ENCODE data around the gene SNX21.
A peak's percentile ranks its signal among the peaks of the same experiment; 100 is the strongest.
"Not testable (repeated sequence)": the region's sequence is repeated elsewhere in the genome, so short reads cannot be mapped to it uniquely, and the experiment has no call there.

Gene SNX21

GRCh38 chr20:45850926-45851325 lies 17.3 kb downstream of the SNX21 start:
- DNase-seq: no peak

DNA sequence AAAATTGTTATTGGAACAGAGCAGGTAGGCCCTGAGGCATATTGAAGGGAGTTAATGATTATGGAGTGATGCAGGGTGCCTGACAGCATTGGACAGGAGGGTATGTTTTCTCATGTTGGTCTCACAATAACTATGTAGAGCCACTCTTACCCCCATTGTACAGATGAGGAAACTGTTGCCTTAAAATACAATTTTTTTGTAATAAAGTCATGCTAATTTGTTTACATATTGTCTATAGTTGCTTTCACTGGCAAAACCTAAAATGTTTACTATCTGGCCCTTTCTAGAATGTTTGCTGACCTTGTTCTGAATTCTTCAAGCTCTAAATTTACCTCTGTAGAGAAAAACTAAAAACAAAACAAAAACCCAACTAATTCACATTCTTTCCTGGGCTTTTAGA lies 17.9 kb downstream of the SNX21 start:
- no peak for DNase-seq

DNA sequence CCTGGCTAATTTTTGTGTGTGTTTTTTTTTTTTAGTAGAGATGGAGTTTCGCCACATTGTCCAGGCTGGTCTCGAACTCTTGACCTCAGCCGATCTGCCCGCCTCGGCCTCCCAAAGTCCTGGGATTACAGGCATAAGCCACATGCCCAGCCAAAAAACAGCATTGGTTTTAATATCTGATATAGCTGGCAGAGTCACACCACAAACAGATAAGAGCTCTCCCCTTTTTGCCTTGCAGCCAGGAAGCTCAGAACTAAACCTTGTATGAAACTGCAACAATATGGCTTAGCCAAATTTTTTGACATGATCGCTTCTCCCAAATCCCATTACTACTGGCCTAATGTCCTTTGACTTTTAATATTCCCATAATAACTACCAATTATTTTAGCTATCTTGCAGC lies 18.7 kb downstream of the SNX21 start:
- DNase-seq: no peak

DNA sequence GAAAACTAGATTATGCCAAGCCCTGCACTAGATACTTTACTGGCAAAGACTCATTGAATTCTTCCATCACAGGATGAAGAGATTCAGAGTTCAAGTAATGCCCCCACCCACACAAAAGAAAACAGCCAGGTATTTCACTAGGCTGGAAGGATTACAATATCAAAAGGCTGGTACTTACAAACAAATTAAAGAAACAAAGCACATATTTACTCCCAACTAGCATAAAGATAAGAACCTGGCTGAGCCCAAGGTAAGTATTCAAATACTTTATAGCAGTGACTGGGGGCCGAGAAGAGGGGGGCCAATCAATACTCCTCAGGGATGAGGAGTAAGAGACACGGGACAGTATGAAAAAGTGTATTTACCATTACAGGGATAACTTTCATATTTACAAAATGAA lies 19.9 kb downstream of the SNX21 start:
- no peak for DNase-seq

DNA sequence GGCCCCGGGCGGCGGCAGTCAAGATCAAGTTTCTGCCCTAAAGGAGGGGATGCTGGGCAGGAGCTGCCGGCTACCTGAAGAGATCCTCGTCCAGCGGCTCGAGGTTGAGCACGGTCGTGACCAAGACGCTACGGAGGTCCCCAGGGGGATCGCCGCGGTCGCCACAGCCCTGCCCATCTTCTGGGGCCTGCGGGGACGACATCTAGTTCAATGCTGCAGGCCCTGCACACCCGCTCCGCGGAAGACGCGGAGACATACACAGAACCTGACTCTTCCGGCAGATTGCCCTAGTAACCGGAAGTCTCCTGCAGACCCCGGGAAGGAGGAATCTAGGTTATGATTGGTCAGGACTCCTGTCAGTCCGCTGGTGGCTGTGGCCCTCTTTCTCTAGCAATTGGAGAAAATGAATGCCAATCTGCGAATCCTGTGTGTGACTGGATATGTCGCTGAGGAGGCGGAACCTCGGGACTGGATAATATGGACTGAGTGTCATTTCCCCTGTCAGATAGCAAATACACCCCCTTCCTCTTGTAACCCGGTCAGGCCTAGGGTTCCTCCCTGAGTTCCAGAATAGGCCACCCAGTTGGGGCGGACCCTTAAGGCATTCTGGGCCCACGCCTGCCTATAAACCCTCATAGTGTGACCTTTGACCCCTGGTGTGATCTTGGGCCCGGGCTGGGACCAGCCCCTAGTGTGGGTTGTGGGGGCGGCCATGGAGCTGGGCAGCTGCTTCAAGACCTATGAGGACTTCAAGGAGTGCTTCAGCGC lies 23.7 kb downstream of the SNX21 start, which contains the start of the genes ACOT8 and ZSWIM3:
ACOT8 (minus strand) TSS at position 279 of the 768 bp plus-strand sequence; CDS start at position 202, 77 bp downstream.
ZSWIM3 (plus strand) TSS at position 501 of the 768 bp plus-strand sequence; CDS start at position 713, 212 bp downstream.
- peak; percentile 98 for DNase-seq

GRCh38 chr20:45857882-45858216 lies 24.2 kb downstream of the SNX21 start:
- no peak for DNase-seq

DNA sequence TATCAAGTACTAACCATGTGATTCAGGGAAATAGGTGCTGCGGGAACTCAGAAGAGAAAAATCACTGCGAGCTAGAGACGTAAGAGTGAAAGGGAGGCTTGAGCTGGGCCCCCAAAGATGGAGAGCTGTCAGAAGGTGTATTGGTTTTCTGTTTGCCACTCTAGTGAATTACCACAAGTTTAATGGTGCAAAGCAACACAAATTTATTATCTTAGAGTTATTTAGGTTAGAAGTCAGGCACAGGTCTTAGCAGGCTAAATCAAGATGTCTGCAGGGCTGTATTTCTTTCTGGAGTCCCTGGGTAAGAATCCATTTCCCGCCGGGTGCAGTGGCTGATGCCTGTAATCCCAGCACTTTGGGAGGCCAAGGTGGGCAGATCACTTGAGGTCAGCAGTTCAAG lies 26.3 kb downstream of the SNX21 start:
- no peak for DNase-seq

DNA sequence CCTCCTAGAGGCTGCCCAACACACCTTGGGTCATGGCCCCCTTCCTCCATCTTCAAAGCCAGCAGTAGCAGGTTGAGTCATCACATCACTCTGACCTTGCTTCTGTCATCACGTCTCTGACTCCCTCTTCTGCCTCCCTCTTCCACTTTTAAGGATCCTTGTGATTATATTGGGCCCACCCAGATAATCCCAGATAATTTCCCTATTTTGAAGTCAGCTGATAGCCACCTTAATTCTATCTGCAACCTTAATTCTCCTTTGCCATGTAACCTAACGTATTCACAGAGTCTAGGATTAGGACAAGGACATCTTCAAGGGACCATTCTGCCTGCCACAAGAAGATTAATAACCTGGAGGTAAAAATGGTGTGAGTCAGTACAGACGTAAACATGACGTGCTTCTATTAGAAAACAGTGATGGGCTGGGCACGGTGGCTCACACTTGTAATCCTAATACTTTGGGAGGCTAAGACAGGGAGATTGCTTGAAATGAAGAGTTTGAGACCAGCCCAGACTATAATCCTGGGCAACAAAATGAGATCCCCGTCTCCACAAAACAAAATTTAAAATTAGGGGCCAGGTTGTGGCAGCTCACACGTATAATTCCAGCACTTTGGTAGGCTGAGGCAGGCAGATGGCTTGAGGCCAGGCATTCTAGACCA lies 27.1 kb downstream of the SNX21 start:
- no peak for DNase-seq

GRCh38 chr20:45861221-45862075 lies 27.8 kb downstream of the SNX21 start:
- no peak for DNase-seq

GRCh38 chr20:45863543-45864470 lies 30.2 kb downstream of the SNX21 start:
- no peak for DNase-seq

- DNase-seq: no peak
These were observed 32.9 kb downstream of the SNX21 start for GRCh38 chr20:45866454-45866853.

DNA sequence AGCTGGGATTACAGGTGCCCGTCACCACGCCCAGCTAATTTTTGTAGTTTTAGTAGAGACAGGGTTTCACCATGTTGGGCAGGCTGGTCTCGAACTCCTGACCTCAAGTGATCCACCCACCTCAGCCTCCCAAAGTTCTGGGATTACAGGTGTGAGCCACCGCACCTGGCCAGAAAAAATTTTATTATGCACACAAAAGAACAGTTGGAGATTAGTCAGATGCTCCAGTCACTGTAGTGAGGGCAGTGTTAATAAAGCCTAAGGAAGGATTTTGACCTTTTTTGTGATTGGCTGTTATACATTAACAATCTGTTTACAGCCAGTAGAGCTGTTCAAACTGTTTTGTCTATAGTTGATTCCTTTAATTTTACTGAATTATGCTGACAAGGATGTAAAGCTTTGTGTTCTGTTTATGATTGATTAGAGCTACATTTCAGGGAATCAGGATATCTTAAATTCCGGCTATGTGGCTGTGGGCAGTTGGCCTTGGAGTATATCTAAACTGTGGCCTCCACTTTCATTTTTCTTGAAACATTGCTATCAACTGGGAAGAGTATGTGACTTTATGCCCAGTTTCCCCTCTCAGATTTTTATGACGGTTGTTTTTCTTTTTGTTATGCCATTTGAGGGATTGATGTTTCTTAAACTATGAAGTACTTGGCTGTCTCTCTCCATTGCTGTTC lies 33.7 kb downstream of the SNX21 start:
- no peak for DNase-seq

DNA sequence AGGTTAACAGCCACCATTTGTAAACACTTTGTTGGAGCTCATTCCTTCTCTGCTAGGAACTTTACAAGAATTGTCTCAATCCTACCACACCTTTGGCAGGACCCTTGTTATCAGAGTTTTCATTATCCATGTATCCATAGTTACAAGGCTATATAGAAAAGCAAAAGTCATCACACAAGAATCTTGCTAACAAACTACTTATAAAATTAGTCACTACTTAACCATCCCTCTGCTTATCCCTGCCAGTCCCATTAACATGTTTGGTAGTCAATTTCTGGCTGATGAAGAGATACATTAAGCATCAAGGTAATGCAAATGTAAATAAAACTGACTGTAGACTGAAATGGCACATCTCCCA lies 34.2 kb downstream of the SNX21 start:
- no peak for DNase-seq

GRCh38 chr20:45872626-45873025 lies 39.0 kb downstream of the SNX21 start:
- no peak for DNase-seq

DNA sequence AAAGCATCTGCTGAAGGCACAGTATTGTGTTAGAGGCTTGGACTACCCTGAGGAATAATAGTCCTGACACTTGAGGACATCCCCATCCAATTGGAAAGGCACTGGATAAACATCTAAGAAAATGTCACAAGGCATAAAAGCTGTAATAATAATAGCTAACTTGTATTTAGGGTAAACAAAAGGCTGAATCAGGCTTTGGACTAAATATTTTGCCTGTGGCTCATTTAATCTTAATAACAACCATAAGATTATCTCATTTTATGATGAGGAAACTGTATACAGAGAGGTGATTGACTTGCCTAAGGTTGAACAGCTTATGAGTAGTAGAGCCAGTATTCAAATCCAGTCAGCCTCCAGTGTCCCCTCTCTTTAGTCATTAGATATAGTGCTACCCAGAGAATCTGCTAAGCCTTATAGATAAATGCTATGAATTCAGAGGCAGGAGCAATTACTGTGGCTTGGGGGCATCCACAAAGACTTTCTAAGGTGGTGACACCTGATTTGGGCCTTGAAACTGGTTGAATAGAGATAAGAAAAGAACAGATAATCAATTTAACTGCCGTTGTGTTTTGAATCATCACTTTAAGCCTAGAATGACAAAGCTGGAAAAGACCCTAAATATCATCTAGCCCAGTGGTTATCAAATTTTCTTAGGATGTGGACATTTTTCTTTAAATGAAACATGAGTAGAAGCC lies 40.0 kb downstream of the SNX21 start:
- DNase-seq: no peak

DNA sequence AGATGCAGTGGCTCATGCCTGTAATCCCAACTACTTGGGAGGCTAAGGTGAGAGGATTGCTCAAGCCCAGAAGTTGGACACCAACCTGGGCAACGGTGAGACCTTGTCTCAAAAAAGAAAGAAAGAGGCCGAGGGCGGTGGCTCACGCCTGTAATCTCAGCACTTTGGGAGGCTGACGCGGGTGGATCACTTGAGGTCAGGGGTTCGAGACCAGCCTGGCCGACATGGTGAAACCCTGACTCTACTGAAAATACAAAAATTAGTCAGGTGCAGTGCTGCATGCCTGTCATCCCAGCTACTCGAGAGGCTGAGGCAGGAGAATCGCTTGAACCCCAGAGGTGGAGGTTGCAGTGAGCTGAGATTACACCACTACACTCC lies 40.5 kb downstream of the SNX21 start:
- not testable (repeated sequence) for DNase-seq

DNA sequence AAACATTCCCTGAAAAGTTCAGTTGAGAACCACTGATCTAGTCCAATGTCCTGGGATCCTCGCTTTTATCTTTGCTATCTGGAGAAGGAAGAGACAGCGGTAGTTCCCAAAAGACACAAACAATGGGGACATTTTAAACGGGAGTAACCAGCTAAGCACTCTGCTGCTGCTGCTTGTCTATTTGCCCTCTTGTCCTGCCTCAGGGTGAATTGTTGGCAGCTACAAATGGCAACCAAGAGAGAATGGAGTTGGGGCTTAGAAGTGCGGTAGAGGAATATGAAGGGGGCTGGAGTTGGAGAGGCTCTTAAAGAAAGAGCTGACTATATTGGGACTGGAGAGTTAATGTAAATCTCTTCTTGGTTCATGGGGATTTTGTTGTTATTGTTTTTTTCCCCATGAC lies 41.0 kb downstream of the SNX21 start:
- no peak for DNase-seq

- DNase-seq: no peak
These were observed 44.6 kb downstream of the SNX21 start for GRCh38 chr20:45878076-45878761.

DNA sequence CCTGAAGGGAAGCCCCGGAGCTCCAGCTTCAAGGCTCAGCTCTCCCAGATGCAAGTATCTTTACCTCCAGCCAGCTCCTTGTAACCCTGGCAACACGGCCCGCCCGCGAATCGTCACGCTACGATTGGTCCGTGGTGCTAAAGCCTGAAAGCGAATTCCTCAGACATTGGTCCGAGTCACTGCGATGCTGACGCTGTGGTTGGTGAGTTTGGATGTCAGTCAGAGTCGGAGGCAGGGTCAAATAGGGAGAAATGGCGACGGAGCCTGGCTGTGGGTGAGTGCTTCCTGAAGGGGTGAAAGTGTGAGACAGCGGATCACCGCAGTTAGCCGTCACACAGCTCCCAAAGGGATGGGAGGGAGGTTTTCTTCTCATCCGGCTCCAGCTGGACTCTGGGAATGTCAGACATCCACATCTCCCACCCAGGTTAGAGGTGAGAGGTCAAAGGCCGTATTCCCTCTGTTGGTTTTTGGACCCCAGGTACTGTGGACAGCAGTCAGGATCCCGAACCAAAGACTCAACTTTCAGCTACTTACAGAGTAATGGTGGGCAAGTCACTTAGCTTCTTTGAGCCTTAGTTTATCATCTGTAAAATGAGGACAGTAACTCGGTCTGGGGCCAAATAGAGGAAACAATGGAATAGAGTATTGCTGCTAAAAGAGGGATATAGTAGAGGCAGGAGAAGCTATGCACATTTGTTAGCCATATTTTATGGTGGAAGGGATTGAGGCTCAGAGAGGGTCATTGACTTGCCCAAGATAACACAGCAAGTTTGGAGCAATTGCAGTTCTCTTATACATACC lies 47.6 kb downstream of the SNX21 start, which contains the start of gene ZSWIM1:
ZSWIM1 (plus strand) TSS at position 240 of the 801 bp plus-strand sequence. CDS start 1,366 bp downstream, outside the sequence.
- peak; percentile 100 for DNase-seq
